Measurements from ENCODE around the gene CD302. TPM values are rescaled to one million over a fixed set of nuclear protein-coding genes. Genes with fewer than 3 reads are reported as not detected.
"Not testable (repeated sequence)": the region's sequence is repeated elsewhere in the genome, so short reads cannot be mapped to it uniquely, and the experiment has no call there.

Gene CD302
- total RNA-seq, 2 donors from 2014 or later = 12.6 to 18.3 TPM

GRCh38 chr2:159798376-159798725 is 343 bp upstream of the CD302 start:
- DNase-seq (no peak), ATAC-seq (peak; percentile 44)
- intact Hi-C loops (cut with DNase I, micrococcal nuclease) = no loop called here

DNA sequence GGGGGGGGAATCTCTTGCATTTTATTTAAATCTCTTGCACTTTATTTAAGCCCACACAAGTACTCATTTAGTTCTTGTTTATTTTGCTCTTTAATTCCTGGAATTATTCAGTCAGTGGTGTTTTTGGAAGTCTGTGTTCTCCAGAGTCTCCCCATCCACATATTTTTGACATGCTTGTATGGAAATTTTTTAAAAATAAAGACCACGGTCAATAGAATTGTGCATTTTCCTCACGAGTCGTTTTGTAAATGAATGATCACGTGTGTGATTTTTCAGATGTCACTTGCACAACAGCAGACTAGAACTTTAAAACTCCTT is 824 bp downstream of the CD302 start:
- DNase-seq (no peak), ATAC-seq (no peak)
- intact Hi-C loops (cut with DNase I, micrococcal nuclease) = no loop called here

- intact Hi-C loops (cut with DNase I, micrococcal nuclease) = no loop called here
- ATAC-seq (no peak), DNase-seq (no peak)
Observed at GRCh38 chr2:159795841-159796690, 1.9 kb downstream of the CD302 start.

- ATAC-seq (peak; percentile 34), DNase-seq (no peak)
- intact Hi-C loops (cut with DNase I, micrococcal nuclease) = no loop called here
Observed at GRCh38 chr2:159793326-159793725, 4.7 kb downstream of the CD302 start.

DNA sequence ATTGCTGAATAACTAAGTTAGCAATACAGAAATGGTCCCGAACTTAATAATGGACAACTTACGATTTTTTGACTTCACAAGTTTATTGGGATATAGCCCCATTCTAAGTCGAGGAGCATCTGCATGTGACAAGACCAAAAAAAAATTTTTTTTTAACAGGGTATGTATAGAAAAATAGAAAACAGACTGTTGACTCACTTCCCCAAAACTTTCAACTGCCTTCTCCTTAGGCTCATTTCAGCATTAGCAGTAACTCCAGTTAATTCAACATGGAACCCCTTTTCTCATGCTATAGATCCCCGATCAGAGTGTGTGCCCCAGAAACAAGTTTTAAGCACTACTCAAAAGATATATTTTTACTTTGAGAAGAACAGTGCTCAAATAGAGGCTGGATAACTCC is 5.4 kb downstream of the CD302 start:
- intact Hi-C loops (cut with DNase I, micrococcal nuclease) = no loop called here
- no peak for ATAC-seq
- no peak for DNase-seq

GRCh38 chr2:159792036-159792435 is 6.0 kb downstream of the CD302 start:
- ATAC-seq (no peak), DNase-seq (no peak)
- intact Hi-C loops (cut with DNase I, micrococcal nuclease) = no loop called here

GRCh38 chr2:159790323-159790722 is 7.7 kb downstream of the CD302 start:
- intact Hi-C loops (cut with DNase I, micrococcal nuclease) = no loop called here
- DNase-seq (no peak), ATAC-seq (no peak)

DNA sequence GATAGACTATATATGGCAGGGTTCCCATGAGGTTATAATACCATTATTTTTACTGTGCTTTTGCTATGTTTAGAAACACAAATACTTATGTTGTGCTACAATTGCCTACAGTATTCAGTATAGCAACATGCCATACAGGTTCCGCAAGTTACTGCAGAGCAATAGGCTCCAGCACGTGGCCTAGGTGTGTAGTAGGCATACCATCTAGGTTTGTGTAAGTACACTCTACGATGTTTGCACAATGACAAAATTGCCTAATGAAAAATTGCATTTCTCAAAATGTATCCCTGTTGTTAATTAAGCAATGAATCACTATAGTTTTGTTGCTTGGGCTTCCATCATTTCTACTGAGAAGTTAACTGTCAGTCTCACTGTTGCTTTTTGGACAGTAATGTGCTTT is 9.8 kb downstream of the CD302 start:
- ATAC-seq (peak; percentile 96), DNase-seq (peak; percentile 54 to 69)
- intact Hi-C loops (cut with DNase I, micrococcal nuclease) = no loop called here

DNA sequence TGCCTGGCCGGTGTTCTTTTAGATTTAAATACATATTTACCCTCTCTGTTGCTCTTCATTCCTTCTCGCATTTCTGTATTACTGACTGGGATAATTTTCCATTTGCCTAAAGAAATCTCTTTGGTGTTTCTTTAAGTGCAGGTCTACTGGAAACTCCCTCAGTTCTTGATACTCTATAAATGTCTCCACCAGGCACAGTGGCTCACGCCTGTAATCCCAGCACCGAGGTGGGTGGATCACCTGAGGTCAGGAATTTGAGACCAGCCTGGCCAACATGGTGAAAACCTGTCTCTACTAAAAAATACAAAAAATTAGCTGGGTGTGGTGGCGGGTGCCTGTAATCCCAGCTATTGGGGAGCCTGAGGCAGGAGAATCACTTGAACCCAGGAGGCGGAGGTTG is 10.4 kb downstream of the CD302 start:
- ATAC-seq = peak; percentile 51
- intact Hi-C loops (cut with DNase I, micrococcal nuclease); DNase-seq: not testable (repeated sequence)

DNA sequence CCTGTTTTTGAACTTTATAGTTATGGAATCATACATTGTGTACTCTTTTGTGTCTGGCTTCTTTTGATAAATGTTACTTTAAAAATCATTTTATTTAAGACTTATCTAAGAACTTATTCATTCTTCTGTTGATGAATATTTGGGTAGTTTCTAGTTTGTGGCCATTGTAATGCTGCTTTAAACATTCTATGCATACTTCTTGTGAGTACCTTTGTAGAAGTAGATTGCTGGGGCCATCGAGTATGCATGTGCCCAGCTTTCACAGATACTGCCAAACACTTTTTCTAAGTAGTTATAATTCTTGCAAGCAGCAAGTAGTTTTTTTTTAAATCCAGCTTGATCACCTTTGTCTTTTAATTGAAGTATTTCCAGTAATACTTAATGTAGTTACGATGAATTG is 11.1 kb downstream of the CD302 start:
- ATAC-seq (no peak), DNase-seq (no peak)
- intact Hi-C loops (cut with DNase I, micrococcal nuclease) = no loop called here

- ATAC-seq = no peak
- intact Hi-C loops (cut with DNase I, micrococcal nuclease) = no loop called here
- DNase-seq = no peak
Observed at GRCh38 chr2:159785195-159785594, 12.8 kb downstream of the CD302 start.

GRCh38 chr2:159784744-159785143 is 13.3 kb downstream of the CD302 start:
- DNase-seq; intact Hi-C loops (cut with DNase I, micrococcal nuclease); ATAC-seq: not testable (repeated sequence)

GRCh38 chr2:159783556-159783955 is 14.5 kb downstream of the CD302 start:
- DNase-seq = no peak
- no peak for ATAC-seq
- intact Hi-C loops (cut with DNase I, micrococcal nuclease) = no loop called here

DNA sequence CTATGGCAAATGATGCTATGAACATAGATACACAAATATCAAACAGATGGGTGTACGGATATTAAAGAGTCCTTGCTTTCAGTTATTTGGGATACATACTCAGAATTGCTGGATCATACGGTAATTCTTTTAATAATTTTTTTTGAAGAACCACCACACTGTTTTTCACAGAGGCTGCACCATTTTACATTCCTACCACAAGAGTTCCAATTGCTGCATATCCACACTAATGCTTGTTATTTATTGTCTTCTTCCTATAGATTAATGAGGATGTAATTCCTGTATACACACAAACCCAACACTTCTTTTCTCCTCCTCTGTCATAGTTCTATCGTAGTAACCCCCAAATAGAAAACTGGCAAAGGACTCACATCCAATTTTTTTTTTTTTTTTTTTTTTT is 21.7 kb downstream of the CD302 start:
- no peak for DNase-seq
- intact Hi-C loops (cut with DNase I, micrococcal nuclease) = no loop called here
- no peak for ATAC-seq

DNA sequence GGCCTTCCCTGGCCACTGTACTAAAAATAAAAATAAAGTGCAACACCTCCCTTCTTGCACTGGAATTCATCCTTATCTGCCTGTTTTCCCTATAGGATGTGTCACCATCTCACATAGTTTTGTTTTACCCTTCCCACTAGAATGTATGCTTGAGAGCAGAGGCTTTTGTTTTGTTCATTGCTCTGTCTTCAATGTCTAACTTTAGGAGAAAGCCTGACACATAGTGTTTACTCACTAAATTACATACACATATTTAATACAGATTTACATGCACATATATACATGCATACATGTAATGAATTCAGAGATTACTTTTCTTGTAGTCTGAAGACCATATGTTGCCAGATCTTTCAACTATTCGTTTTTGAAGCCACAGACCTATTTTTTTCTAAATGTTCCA is 23.0 kb downstream of the CD302 start:
- intact Hi-C loops (cut with DNase I, micrococcal nuclease) = no loop called here
- DNase-seq = no peak
- no peak for ATAC-seq

DNA sequence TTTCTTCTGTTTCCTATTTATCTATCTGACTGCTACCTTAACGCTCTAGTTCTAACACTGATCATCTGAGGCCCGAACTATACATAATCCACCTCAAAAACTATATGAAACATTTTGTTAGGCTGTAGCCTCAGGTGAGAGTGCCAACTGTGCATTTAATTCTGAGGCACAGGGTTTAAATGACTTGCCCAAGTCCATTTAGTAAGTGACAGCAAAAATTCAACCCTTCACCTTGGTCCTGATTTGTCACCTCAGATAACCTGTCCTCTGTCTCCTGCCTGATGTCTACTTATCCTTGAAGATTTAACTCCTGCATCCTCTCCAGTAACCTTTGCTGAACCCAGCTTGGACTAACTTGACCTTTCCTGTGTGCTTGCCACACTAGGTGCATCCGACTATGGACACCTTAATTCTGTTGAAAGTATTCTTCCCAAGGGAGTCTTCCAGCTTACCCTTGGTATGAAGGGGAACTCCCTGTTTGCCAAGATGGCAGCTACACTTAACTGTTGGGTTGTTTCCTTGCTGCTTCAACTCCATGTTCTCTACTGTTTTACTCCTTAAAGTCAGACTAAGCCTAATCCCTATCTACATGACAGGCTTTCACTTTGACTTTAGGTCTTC is 23.5 kb downstream of the CD302 start:
- no peak for DNase-seq
- intact Hi-C loops (cut with DNase I, micrococcal nuclease) = no loop called here
- peak; percentile 21 for ATAC-seq

- ATAC-seq (no peak), DNase-seq (no peak)
- intact Hi-C loops (cut with DNase I, micrococcal nuclease) = no loop called here
Observed at GRCh38 chr2:159773886-159774285, 24.1 kb downstream of the CD302 start.

DNA sequence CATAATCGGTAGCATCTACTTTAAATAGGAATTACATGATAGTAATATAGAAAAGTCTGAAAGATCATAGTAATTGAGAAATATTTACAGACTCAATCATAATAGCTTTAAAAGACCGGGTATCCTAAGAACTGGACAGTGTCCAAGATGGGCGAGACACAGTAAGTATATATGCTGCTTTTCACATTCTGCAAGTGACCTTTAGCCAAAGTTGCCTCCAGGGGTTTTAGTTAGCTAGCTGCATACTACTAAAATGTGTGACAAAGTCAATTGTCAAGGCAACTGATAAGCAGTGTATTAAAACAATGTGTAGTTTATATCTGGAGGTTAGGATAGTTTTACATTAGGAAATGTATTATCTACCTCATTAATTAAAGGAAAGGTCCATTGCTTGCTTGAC is 24.6 kb downstream of the CD302 start:
- no peak for DNase-seq
- peak; percentile 29 for ATAC-seq
- intact Hi-C loops (cut with DNase I, micrococcal nuclease) = no loop called here

- ATAC-seq = no peak
- no peak for DNase-seq
Observed at GRCh38 chr2:159769147-159769546, 28.9 kb downstream of the CD302 start.

GRCh38 chr2:159762075-159762474 is 35.9 kb downstream of the CD302 start:
- DNase-seq (no peak), ATAC-seq (no peak)
- intact Hi-C loops (cut with DNase I, micrococcal nuclease) = no loop called here

More at GRCh38 chr2:159769147-159769546, 28.9 kb downstream of the CD302 start:
- intact Hi-C loops (cut with DNase I, micrococcal nuclease) = no loop called here

- intact Hi-C loops (cut with DNase I, micrococcal nuclease) = no loop called here
- DNase-seq = no peak
- no peak for ATAC-seq
Observed at GRCh38 chr2:159760326-159760725, 37.7 kb downstream of the CD302 start.
